ENCODE results near the gene NOTUM. TPM values are rescaled to one million over a fixed set of nuclear protein-coding genes. Genes with fewer than 3 reads are reported as not detected.
A peak's percentile ranks its signal among the peaks of the same experiment; 100 is the strongest.

Gene NOTUM
- total RNA-seq, 4 donors from 2014 or later: not detected

DNA sequence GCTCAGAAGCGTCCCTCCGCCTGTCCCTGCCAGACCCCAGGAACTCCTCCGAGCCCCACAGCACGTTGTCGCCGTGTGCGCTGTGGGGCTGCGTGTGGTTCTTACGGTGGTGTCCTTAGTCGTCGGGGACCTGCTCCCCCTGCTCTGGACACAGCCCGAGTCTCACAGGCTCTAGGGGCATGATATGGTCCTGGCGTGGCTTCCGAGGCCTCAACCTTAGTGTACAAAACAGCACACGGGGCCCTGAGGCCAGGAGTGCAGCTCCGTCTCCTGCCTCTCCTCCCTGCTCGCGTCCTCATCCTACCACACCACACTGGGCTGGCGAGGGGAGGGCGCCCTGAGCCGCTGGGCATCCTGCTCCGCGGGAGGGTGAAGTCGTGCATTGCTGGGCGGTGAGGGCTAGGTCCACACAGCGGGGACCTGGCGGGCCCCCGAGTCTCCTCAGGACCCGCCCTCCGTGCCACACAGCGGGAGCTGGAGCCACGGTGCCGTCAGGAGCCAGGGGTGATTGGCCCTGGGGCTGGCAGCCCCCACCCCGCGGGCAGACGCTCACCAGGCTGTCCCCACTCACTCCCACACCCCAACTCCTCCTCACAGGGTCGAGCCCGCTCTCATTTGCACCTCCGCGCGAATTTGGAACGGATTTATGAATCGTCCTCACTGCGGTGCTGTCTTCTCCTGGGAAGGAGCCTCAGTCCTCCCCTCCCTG lies 32.3 kb downstream of the NOTUM start:
- ATAC-seq (ENCODE audit: low FRiP score) (no peak), DNase-seq (ENCODE audit: low spot score) (no peak)
- TF ChIP-seq, protein P1, sequence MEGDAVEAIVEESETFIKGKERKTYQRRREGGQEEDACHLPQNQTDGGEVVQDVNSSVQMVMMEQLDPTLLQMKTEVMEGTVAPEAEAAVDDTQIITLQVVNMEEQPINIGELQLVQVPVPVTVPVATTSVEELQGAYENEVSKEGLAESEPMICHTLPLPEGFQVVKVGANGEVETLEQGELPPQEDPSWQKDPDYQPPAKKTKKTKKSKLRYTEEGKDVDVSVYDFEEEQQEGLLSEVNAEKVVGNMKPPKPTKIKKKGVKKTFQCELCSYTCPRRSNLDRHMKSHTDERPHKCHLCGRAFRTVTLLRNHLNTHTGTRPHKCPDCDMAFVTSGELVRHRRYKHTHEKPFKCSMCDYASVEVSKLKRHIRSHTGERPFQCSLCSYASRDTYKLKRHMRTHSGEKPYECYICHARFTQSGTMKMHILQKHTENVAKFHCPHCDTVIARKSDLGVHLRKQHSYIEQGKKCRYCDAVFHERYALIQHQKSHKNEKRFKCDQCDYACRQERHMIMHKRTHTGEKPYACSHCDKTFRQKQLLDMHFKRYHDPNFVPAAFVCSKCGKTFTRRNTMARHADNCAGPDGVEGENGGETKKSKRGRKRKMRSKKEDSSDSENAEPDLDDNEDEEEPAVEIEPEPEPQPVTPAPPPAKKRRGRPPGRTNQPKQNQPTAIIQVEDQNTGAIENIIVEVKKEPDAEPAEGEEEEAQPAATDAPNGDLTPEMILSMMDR (IDR thresholded peaks at IDR 0.05): no peak

DNA sequence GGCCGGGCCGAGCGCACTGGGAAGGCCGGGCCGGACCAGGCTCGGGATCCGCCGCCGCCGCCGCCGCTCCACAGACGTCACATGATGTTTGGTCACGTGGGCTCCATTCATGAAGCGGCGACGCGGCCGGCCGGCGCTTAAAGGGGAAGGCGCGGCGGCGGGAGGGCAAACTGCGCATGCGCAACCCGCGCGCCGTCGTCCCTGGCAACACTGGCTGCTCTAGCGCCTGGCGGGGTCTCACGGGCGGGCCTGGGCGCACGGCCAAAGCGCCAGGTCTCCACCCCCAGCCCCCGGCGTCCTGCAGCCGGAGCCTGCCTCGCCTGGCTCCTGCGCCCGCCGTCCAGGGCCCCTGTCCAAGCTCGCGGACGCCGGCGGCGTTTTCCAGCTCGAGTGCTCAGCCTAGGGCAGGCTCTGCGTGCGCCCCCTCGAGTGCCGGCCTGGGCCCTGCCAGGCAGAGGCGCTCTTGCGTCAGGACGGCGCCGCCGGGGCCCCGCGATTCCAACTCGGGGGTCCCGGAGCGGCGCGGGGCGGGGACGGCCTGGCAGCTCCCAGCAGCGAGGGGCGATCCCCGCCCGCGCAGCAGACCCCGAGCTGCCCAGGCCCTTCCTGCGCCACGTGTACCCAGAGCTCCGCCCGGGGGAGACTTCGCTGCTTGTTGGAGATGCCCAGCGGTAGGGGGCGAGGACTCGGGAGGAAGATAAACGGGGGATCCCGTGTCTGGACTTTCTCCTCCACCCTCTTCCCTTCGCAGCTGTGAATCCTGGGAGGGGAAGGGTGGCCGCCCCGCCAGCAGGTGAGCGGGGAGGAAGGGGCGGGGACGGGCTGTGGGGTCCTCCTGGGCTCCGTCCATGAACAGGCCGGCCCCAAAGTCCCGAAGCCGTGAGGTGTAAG lies 33.1 kb downstream of the NOTUM start, which contains the start of gene MAFG:
MAFG (minus strand) TSS at position 83 of the 891 bp plus-strand sequence. CDS start 4,550 bp downstream, outside the sequence.
- peak; percentile 87 for DNase-seq (ENCODE audit: low spot score)
- TF ChIP-seq, protein P1 (IDR thresholded peaks at IDR 0.05): no peak

DNA sequence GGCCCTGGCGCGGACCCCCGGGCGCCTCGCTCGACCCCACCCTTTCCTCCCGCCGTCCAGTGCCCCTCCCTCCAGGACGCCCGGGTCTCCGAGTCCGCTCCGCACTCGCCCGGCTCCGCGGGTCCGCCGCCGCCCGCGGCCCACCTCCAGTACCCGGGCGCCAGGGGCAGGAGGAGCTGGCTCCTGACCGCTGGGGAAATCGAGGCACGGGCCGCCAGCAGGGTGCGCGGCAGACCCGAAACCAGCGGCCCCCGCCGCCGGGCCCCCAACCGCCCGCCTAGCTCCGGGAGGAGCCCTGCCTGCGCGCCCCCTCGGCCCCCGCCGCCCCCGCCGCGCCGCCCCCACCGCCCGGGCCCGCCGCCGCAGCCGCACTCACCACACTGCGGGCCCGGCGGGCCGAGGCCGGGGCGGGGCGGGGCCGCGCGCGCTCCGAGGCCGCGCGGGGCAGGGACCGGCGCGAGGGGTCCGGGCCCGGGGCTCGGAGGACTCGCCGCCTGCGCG lies 33.8 kb downstream of the NOTUM start:
- DNase-seq (ENCODE audit: low spot score) (no peak), ATAC-seq (ENCODE audit: low FRiP score) (peak; percentile 1)
- TF ChIP-seq, protein P1 (IDR thresholded peaks at IDR 0.05): no peak

More for the DNA sequence above, 33.1 kb downstream of the NOTUM start, which contains the start of gene MAFG:
- ATAC-seq (ENCODE audit: low FRiP score): peak; percentile 49

DNA sequence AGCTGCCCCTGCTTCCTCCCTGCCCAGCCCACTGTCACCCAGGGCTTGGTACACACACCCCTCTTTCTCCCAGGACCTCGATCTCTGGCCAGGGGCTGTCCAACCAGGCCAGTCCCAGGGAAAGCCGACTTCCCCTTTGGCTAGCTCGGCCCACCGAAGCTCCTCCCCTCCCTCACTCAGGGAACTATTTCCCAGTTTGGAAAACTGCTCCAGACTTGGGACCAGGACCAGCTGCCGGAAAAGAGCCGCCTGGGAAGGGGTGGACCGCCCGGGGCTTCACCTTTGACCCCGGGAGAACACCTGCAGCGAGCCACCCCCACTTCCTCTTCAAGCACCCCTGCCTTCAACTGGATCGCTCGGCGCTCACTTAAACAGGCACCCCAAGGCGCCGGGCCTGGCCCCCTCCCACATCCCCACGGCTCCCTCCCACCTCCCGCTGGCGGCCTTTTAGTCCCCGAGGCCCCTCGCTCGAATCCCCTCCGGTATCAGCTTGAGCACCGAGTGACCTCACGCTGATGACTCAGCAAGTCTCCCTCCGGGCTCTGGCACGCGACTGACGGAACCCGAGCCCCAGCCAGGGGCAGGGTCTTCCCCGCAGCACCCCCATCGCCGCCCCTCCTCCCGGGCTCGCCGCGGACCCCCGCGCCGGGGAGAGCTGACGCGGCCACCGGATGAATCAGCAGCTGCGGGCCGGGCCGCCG lies 34.4 kb downstream of the NOTUM start:
- TF ChIP-seq, protein P1 (IDR thresholded peaks at IDR 0.05): no peak

DNA sequence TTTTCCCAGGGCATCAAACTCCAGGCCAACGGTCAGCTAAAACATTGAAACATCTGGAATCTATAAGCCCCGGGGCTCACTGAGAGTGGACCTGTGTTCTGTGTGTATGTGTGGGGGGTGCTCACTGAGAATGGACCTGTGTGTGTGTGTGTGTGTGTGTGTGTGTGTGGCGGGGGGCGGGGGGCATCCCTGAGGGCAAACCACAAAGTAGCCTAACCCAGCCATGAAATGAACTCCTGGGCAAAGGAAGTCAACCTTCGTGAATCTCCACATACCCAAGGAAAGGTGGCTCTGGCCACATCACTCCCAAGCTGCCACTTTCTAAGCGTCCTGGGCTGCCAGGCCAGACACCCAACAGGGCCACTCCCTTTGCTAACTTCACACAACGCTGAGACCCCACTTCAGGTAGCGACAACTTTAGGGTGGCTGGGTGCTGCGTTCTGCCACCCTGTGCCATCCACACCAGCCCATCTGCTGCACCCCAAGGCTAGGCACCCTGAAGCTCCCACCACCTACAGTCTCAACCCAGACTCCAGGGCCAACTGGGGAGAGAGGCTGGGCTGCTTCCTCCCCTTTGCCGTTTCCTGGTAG lies 35.0 kb downstream of the NOTUM start:
- ATAC-seq (ENCODE audit: low FRiP score): no peak

More for the DNA sequence above, 34.4 kb downstream of the NOTUM start:
- peak; percentile 60 for DNase-seq (ENCODE audit: low spot score)
- peak; percentile 39 for ATAC-seq (ENCODE audit: low FRiP score)

More for the DNA sequence above, 35.0 kb downstream of the NOTUM start:
- TF ChIP-seq, protein P1 (IDR thresholded peaks at IDR 0.05): no peak
- no peak for DNase-seq (ENCODE audit: low spot score)
